ENCODE measurements around the gene BZW1. TPM values are rescaled to one million over a fixed set of nuclear protein-coding genes. Genes with fewer than 3 reads are reported as not detected.
A peak's percentile ranks its signal among the peaks of the same experiment; 100 is the strongest.

The BZW1 gene
- total and polyA plus RNA-seq, 2 experiments from 2014 or later, result 118 to 323 TPM

GRCh38 chr2:200797242-200797770, 14.4 kb upstream of the BZW1 start:
- H3K4me3 ChIP-seq, result no peak overlapping the region
- no peaks in the 10 kb centered on the region for H3K79me2 ChIP-seq (replicated peaks; ENCODE audit: insufficient read depth)
- Mint-ChIP-seq H3K27ac (no peak overlapping the region), H3K4me1 (peaks cover 4% of the 10 kb centered on the region), H3K9me3 (no peaks in the 10 kb centered on the region), H3K36me3 (ENCODE audit: low read depth) (no peaks in the 10 kb centered on the region), H3K27me3 (ENCODE audit: insufficient read depth, low read depth, poor library complexity) (peaks cover 2% of the 10 kb centered on the region), H3K4me3 (no peak overlapping the region)
- no peak overlapping the region for H3K4me2 ChIP-seq
- TF ChIP-seq STAT1 (IDR thresholded peaks at IDR 0.05; ENCODE audit: unreplicated experiment) (no peak), POLR2AphosphoS5 (IDR thresholded peaks at IDR 0.05; ENCODE audit: low read depth) (no peak), EZH2 (IDR thresholded peaks at IDR 0.05; ENCODE audit: low read depth, unreplicated experiment) (no peak), ZNF462 (CRISPR knock-in tag; IDR thresholded peaks at IDR 0.05) (no peak), CREB1 (CRISPR knock-in tag; IDR thresholded peaks at IDR 0.05; ENCODE audit: low read depth) (no peak), EZH2phosphoT487 (IDR thresholded peaks at IDR 0.05; ENCODE audit: unreplicated experiment) (no peak), ETS1 (IDR thresholded peaks at IDR 0.05) (no peak), NANOG (IDR thresholded peaks at IDR 0.05; ENCODE audit: borderline replicate concordance) (no peak), REST (IDR thresholded peaks at IDR 0.05; ENCODE audit: unreplicated experiment) (no peak), ZNF331 (CRISPR knock-in tag; IDR thresholded peaks at IDR 0.05; ENCODE audit: low read depth) (no peak), JUNB (IDR thresholded peaks at IDR 0.05; ENCODE audit: unreplicated experiment) (no peak), CTCF (conservative IDR thresholded peaks at IDR 0.05; ENCODE audit: low read depth in 2 of 2) (no peak), ZNF114 (CRISPR knock-in tag; IDR thresholded peaks at IDR 0.05) (no peak)
- ATAC-seq, result no peak
- no peaks in the 10 kb centered on the region for H3K27me3 ChIP-seq (ENCODE audit: insufficient read depth)
- no peak for DNase-seq (ENCODE audit: low spot score)
- H3K4me1 ChIP-seq (ENCODE audit: insufficient read depth), result no peaks in the 10 kb centered on the region
- peak overlapping the region; percentile 76; the same call in 1 of the 2 replicates for H2AFZ ChIP-seq
- no peaks in the 10 kb centered on the region for H4K20me1 ChIP-seq (replicated peaks; ENCODE audit: insufficient read depth)
- no peak overlapping the region for H3K27ac ChIP-seq (ENCODE audit: low read depth)
- H3F3A ChIP-seq (replicated peaks; ENCODE audit: low read depth), result no peaks in the 10 kb centered on the region
- H3K9me2 ChIP-seq (ENCODE audit: insufficient read depth), result no peaks in the 10 kb centered on the region
- no peaks in the 10 kb centered on the region for H3K36me3 ChIP-seq (ENCODE audit: insufficient read depth)

Measured in GM23338 (cell line).